ENCODE results near the gene SLC16A3. TPM values are rescaled to one million over a fixed set of nuclear protein-coding genes. Genes with fewer than 3 reads are reported as not detected.

Gene SLC16A3
- total and polyA plus RNA-seq, 9 of the 15 experiments (the other 6 are each of a cell fraction or from before 2014, with no cell fraction given), result 0.11 to 5.4 (median 1.2) TPM; not detected in 2

DNA sequence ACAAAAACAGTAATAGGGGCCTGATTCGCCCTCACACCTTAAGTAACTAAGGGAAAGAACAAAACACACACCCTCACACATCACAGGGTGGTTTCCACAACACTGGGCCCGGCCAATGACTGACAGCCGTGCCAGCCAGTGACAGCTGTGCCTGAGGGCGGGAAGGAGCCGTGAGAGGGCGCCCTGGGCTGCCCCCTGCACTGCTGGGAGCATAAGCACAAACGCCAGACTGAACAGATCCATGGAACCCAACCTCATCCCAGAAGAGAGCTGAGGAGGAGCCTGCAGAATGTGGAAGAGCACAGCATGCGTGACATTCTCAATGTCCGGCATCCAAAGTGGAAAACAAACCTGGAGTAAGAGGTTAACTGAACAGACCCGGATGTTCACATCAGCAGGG is 28.6 kb downstream of the SLC16A3 start:
- Histone ChIP-seq H3K4me3 (no peak overlapping the region), H3K9me1 (ENCODE audit: control insufficient read depth, insufficient read depth, low read length) (no peaks in the 10 kb centered on the region), H3K36me3 (ENCODE audit: control insufficient read depth, insufficient read depth, low read length) (peaks cover 88% of the 10 kb centered on the region), H3K9me3 (replicated peaks; ENCODE audit: control insufficient read depth, insufficient read depth, low read depth, low read length) (no peaks in the 10 kb centered on the region; the same call in 1 of the 2 replicates), H2AFZ (ENCODE audit: low read depth, low read length) (no peak overlapping the region), H4K20me1 (replicated peaks; ENCODE audit: control insufficient read depth, insufficient read depth, low read length) (no peaks in the 10 kb centered on the region), H3K9ac (ENCODE audit: insufficient read depth in 1 of 2, low read depth in 2 of 2, low read length in 2 of 2) (no peak overlapping the region), H3K4me1 (replicated peaks in 1 of 2; ENCODE audit: control insufficient read depth in 2 of 2, insufficient read depth in 2 of 2, low read length in 2 of 2) (0 out of 5 replicates have a peak, but pooled peaks cover 0 to 3% of the 10 kb centered on the region in 2 experiments), H3K4me2 (ENCODE audit: insufficient read depth, low read length) (no peak overlapping the region), H3K27ac (ENCODE audit: extremely low read depth, low read depth, low read length) (no peak overlapping the region), H3K27me3 (ENCODE audit: control insufficient read depth in 2 of 2, insufficient read depth in 2 of 2, low read length in 2 of 2) (no peaks in the 10 kb centered on the region), H3K79me2 (ENCODE audit: control insufficient read depth, insufficient read depth, low read length) (peaks cover 76% of the 10 kb centered on the region)
- in situ Hi-C loops (cut with MboI) (no loop called here), intact Hi-C loops (cut with micrococcal nuclease) (no loop called here)
- FAIRE-seq (no peak), DNase-seq (ENCODE audit: extremely low read depth in 1 of 4, low spot score in 3 of 4) (peak in 2 of 4 experiments; percentile 62 to 73), ATAC-seq (peak; percentile 69)
- CTCF ChIA-PET (ENCODE audit: low intra/inter-chr PET ratio), result no interaction called here
- POLR2A ChIA-PET, result interaction anchor here (3.5 kb wide), 1 partner anchor 11 kb away, joined by 20 read pairs; no protein-coding TSS in a partner anchor
- TF ChIP-seq, protein P1, sequence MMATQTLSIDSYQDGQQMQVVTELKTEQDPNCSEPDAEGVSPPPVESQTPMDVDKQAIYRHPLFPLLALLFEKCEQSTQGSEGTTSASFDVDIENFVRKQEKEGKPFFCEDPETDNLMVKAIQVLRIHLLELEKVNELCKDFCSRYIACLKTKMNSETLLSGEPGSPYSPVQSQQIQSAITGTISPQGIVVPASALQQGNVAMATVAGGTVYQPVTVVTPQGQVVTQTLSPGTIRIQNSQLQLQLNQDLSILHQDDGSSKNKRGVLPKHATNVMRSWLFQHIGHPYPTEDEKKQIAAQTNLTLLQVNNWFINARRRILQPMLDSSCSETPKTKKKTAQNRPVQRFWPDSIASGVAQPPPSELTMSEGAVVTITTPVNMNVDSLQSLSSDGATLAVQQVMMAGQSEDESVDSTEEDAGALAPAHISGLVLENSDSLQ (IDR thresholded peaks at IDR 0.05), result peak; percentile 94
- TF ChIP-seq, protein P2, sequence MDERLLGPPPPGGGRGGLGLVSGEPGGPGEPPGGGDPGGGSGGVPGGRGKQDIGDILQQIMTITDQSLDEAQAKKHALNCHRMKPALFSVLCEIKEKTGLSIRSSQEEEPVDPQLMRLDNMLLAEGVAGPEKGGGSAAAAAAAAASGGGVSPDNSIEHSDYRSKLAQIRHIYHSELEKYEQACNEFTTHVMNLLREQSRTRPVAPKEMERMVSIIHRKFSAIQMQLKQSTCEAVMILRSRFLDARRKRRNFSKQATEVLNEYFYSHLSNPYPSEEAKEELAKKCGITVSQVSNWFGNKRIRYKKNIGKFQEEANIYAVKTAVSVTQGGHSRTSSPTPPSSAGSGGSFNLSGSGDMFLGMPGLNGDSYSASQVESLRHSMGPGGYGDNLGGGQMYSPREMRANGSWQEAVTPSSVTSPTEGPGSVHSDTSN (CRISPR knock-in tag; IDR thresholded peaks at IDR 0.05; ENCODE audit: low read depth), result 0 out of 2 replicates have a peak, but pooled peaks have one; percentile 25
- TF ChIP-seq, protein P2 (tag; conservative IDR thresholded peaks at IDR 0.05; ENCODE audit: low read depth), result peak; percentile 43; the same call in 1 of the 2 replicates
- no peak for TF ChIP-seq HDGF (IDR thresholded peaks at IDR 0.05)
- BruUV-seq (replicated peaks), result no TSS peak
- 93% methylated on average over 10 of the region's 10 CpGs for WGBS (ENCODE audit: insufficient coverage, low coverage, missing lambda C conversion rate)
